GM03348 (cell line): ENCODE data around the gene PPP1R36.
"Not testable (repeated sequence)": the region's sequence is repeated elsewhere in the genome, so short reads cannot be mapped to it uniquely, and the experiment has no call there.

ENCODE experiments used
- DNase-seq: peaks from one replicate; pipeline ENCODE4 v3.0.0; 2012; ENCODE audit warnings: low spot score

PPP1R36 gene

DNA sequence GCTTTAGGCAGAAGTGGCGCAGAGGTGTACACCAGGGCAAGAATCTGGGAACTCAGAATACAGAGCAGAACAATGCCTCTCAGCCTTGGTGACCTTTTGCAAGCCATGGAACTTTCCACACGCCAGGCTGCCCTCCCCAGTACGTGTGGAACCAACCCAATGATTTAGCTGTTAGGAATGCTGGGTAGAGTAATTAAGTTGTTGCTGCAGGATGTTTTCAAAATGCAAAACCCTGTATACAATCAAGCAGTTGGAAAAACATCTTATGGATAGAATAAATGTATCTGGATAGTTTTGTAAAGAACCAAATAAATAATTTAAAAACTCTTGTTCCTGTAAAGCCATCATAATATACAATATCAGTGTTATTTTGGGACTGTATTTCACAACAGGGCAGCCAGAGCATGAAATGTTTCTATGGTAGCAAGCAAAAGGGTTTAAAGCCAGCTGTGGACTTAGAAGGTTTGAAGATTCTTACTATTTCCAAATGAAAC, 19.4 kb downstream of the PPP1R36 start:
- DNase-seq, result peak; percentile 86

DNA sequence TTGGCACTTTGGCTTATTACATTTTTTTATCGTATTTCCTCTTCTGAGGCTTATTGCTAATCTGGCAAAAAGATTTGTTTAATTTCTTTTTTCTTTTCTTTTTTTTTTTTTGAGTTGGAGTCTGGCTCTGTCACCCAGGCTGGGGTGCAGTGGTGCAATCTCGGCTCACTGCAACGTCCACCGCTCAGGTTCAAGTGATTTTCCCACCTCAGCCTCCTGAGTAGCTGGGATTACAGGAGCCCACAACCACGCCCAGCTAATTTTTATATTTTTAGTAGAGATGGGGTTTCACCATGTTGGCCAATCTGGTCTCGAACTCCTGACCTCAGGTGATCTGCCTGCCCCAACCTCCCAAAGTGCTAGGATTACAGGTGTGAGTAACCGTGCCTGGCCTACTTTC, 19.9 kb downstream of the PPP1R36 start:
- DNase-seq, result not testable (repeated sequence)

DNA sequence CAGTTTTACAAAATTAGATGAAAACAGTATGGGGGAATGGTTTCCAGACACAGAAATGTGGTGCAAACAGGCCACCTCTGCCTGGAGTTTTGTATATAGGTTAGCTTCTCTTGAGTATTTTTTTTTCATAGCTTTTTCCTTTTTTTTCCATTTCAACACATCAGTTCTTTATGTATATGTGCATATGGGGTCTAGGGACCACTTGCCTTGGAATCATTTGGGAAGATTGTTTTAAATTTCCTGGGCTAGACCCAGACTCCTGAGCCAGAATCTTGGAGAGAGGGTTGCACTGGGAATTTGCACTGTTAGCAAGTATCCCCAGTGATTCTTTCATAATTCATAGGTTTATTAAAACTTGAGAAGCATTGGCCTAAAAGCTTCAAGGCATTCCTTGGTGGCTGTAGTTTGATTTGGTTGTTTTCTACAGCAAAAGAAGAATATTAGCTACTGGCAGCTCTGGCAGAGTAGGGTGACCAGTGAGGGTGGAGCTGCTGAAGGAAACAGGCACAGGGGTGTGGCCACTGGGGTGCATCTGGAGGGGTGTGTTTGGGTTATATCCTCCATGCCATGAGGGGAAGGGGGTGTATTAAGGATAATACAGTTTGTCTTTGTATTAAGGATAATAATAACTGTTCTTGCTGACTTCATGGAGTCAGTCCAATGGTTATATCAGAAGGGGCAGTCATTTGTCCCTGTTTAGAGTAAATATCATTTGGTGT, 22.8 kb downstream of the PPP1R36 start:
- no peak for DNase-seq

DNA sequence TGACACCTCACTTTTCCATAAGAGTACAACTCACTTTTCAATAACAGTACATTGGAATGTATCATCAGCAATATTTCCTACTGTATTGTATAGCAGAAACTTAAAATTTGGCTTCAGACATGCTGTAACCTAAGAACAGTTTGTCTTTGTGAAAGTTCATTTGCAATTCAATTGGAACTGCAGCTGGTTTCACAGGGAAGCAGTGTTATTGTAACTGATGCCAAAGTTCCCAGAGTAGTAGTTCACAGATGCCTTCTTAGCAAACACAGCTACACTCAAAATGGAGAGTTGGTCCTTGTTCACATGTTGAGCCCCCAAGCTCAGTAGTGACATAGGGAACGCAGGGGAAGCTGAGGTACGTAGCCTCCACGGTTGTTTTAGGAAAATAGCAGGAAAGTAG, 23.3 kb downstream of the PPP1R36 start:
- no peak for DNase-seq

DNA sequence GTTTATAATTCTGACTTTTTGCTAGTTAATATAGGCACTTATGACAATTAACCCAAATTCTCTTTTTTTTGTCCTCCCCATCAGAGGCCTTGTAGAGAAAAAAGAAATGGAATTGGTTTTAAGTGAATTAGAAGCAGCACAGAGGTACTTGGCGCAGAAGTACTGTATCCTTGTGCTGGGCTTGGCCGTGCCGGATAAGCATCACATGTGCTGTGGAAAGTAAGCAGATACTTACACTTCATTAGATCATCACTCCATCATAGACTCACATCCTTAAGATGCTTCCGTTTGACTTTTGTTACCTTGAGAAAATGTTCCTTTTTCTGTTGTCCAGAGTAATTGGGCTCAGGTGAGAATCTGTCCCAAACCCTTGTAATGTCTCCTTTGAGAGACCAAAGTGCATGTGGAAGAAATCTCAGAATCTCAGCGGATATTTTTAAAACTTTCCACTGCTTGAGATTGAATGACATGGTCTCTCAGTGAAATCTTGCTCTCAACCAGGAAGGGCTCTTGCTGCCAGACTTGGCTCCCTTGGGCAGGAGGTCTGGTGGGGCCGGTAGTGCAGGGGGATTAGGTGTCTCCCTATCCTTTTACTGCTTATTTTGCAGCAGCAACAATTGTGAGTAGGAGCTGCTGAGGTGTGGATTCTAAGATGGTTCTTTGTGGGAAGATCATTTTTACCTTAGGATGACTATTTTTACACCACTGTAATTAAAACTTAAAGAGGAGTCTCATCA, 24.8 kb downstream of the PPP1R36 start:
- DNase-seq, result no peak

DNA sequence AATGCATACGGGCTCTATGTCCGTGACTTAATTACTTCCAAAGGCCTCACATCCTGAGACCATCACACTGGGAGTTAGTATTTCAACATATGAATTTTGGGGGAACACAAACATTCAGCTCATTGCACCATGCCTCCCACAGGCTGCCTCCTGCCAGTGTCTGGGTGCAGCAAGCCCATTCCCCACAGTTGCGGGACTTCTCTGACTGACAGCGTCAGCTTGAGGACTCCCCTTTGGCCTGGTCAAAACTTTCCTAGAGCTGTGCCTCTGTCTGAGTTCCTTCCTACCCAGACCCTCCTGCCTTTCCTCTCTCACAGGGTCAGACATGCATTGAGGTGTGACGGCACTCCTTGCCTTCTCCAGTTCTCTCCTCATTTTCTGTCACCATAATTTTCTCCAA, 27.4 kb downstream of the PPP1R36 start:
- no peak for DNase-seq

DNA sequence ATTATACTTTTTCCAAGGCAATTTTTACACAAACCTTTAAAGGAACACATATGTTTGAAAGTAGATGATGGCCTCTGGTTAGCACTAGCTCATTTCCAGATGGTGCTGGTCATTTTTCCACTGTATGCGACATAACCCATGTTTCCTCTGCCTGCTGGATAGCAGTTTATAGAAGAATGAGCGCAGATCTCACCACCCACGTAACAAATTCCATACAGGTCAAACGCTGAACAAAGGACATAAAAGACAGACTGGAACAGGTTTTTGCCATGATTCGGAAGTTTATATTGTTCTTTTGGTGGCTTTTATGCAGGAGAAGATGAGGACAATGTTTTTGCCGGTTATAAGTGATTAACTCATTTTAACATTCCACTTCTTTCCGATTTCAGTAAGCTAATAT, 30.7 kb downstream of the PPP1R36 start:
- DNase-seq, result no peak

DNA sequence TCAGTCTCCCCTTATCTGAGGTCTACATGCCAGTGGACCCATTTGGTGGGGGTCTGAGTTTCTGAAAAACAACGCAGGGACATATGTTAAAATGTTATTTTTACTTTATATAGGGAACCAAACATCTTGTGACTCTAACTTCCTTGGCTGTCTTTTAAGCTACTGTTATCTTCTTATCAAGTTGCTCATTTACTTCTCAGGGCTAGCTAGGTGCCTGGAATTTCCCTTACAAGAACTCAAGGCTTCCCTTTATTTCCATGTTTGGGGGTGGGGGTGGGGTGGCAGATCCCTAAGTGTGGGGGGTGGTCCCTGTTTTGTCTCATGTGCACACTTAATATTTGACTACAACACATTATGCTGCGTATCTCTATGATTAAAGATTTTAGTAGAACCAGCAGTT, 31.6 kb downstream of the PPP1R36 start:
- no peak for DNase-seq

DNA sequence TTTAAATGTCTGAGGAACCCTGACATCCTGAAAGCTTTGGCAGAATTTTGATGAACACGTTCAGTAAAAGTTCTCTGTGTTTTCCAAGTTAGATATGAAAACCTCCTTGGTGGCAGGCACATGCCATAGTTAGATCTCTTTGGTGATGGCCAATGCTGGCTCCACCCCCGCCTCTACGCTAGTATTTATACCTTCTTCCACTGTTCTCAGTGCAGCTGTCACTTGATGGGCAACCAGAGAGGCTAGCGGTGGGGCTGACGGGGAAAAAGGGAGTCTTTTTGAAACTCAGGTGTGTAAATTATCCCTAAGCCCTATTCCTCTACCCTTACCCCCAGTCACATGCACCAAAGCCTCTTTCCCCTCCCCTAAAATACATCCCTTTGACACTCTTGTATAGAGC, 32.1 kb downstream of the PPP1R36 start:
- DNase-seq, result no peak

DNA sequence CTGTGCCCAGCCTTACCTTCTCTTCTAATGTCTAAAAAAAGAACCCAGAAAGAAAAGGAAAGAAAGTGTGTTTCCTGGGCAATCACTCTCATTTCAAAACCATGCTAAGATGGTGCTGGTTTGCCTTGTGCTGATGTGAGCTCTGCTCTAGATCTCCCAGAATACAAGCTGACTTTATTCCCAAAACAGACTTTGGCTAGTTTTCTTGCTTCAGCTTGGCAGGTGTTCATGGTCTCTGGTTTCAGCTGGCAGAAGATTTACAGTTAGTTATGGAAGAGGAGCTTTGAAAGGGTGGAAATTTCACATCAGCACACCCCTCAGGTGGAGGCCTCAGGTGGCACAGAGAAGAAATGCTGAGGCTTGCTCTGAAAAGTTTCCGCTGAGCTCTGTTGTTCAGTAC, 34.4 kb downstream of the PPP1R36 start:
- DNase-seq, result no peak

DNA sequence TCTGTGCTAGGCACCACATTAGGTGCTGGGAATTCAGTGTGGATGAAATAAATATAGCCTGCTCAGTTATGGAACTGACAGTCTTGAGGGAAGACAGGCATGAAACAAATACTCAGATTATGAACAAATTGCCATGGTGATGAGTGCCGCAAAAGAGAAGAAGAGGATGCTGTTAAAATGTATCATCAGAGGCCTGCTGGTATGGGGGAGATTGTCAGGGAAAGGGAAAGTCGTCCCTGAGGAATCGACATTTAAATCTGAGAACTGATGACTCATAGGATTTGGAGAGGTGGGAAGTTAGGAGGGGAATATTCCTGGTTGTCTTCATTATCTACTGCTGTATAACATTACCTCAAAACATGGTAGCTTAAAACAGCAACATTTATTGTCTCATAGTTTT, 42.0 kb downstream of the PPP1R36 start:
- DNase-seq, result no peak

DNA sequence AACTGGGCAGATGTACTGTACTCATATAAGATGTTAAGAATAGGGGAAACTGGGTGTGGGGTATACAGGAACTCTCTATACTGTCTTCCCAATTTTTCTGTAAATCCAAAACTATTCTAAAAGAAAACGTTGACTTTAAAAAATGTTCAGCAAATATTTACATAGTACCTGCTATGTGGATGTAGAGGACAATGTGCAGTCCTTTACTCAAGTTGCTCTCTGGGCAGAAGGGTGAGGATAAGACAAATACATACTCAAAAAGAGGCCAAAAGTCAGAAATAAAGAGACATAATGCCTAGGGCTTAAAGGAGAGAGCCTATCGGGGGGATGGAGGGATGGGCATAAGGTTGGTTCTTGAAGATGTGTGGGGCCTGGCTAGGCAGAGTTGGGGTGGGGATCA, 44.7 kb downstream of the PPP1R36 start:
- DNase-seq, result no peak

DNA sequence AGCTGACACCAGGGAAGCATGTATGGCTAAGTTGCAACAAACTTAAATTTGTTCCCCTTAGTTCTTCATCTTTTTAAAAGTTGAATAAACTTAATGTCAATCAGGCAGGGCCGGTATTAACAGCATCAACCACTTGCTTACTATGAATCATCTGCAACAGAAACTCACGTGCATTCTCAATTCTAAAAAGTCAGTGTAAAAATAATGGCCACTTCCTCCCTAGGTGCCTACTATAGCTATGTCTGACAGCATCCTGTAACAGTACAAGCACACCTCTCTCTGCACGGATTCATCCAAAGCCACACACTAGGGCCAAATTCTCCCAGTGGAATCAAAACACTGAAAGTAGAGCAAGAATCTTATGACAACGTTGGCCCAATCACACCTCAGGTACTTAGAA, 48.6 kb downstream of the PPP1R36 start:
- DNase-seq, result no peak

DNA sequence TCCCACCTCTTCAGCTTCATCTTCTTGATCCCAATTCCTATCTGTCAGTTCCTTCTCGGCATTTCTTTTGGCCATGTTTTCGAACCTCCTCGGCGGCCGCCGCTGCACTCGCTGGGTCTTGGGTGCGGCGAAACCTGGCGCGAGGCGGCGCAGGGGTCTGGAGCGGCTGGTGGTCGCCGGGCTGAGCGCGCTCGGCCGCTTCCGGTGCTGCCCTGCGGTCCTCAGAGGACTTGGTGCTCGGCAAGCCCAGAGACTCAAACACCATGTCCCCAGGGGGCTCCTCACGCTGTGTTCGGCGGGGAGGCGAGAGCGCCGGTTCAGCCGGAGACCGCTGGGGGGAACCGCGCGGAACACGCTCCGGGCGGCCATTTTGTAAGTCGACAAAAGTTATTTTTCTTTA, 51.8 kb downstream of the PPP1R36 start:
- DNase-seq, result no peak

DNA sequence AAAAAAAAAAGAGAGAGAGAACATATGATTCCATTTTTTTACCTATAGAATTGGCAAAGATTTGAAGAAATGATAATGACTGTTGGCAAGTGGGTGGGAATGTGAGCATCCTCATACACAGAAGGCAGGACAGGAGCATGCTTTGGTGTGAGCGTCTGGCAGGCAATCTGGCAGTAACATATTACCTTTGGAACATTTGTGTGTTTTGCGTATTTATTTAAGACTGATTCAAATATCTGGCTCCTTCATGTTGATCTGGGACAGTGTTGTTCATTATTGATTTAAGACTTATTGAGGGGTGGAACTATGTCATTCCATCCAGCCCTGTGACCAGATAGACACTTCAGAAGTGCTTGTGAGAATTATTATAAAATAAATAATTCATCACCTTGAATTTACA, 53.1 kb downstream of the PPP1R36 start:
- no peak for DNase-seq

DNA sequence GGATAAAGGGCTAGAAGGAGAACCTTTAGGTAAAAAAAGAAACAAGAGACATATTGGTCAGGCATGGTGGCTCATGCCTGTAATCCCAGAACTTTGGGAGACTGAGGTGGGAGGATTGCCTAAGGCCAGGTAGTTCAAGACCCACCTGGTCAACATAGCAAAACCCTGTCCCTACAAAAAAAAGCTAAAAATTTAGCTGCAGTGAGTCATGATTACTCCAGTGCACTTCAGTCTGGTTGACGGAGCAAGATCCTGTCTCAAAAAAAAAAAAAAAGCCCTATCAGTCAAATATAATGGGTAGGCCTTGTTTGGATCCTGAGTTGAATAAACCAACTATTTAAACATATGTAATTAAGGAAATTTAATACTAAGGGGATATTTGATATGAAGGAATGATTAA, 54.2 kb downstream of the PPP1R36 start:
- DNase-seq, result no peak

DNA sequence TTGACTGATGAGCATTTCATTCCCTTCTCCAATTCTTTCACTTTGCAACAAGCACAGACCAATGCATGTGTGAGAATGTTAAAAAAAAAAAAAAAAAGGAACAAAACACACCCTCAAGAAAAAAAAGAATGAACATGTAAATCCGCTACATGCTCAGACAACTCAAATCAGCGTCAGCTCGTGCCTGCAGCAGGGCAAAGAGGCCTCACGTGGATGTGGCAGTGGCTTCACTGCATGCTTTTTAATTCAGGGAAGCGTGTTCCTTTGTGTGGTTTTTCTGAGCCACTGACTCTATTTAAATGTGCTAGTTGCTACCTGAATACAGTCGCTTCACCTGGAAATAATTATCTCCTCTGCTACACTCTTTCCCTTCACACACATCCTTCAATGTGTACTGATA, 55.1 kb downstream of the PPP1R36 start:
- no peak for DNase-seq

DNA sequence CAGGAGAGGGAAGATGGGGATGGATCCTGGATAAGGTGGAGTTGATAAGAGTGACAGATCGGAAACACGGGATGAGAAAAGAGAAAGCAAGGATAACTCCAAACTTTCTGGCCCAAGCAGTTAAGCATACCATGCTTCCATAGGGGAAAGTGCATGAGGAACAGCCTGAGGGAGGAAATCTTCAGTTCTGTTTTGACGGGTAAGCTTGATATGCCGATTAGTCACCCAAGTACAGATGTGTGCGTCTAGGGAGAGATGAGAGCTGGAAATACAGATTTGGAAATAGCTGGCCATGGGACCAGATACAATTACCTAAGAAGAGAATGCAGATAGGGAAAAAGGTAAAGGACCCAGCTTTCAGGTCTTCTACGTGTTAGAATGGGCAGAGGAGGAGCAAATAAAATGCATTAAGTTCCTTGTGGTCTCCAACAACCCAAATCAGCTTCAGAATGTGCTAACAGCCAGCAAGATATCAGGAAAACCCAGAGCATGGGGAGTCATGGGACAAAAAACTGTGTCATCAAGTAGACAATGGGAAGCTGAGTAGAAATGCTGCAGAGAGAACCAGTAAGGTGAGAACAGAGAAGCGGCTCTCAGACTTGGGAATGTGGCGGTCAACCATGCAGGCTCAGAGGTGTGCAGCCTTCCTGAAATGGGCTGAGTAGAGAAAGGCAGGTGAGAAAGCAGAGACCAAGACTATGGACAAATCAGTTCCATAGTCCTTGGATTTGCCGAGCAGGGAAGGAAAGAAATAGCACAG, 56.3 kb downstream of the PPP1R36 start:
- DNase-seq, result no peak

DNA sequence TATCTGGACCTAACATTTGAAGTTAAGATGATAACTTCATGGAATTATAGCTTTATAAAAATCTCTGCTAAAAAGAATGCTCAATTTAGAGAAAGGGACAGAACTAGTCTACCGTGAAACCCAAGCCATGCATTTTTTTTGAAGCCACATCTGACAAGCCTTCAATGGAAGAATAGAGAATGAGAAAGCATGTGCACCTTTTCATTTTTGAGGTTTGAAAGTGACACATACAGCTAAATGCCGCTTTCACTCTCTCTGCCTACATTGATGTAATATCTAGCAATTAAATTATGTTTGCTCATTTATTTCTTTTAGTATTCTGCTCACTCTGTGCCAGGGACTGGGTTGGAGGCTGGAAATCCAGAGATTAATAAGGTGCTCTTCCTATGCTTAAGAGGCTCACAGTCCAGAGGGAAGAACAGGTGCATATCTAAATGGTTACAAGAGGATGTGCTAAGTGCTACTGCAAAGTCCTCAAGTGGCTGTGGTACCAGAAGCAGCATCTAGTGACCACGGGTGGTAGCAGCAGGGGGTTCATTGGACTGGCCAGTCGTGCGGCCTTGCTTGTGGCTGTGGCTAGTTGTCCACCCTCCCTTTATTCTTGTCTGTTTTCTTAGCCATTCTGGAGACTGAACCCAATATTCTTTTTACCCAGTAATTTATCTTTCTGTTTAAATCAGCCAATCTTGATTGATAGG, 60.4 kb downstream of the PPP1R36 start:
- no peak for DNase-seq

DNA sequence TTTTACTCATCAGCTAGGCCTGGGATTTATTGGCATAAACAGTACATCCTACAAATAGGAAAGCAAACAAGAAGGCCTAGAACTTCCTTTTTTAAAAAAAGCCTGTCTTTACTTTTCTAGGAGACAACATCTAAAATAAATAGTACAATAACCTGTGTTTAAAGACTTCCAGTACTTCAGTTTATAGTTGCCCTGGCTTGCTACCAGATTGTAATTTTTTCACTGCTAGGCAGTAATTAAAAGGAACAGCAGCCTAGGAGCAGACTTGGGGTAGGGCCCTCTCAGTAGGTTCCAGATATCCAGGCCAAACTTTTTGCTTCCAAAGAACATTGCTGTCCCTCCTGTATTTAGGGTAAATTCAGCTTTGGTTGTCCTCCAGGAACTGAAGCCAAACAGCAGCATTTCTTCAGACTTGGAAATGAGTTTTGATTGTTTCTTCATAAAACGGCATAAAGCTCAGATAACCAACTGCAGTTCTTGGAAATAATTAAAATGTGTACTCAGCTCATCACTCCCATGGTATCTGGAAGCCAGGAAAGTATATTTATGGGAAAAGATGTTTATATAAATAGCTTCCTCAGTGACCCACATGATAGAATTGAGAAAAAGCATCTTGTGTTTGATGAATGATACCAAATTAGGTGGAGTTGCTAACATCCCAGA, 61.7 kb downstream of the PPP1R36 start:
- peak; percentile 49 for DNase-seq

DNA sequence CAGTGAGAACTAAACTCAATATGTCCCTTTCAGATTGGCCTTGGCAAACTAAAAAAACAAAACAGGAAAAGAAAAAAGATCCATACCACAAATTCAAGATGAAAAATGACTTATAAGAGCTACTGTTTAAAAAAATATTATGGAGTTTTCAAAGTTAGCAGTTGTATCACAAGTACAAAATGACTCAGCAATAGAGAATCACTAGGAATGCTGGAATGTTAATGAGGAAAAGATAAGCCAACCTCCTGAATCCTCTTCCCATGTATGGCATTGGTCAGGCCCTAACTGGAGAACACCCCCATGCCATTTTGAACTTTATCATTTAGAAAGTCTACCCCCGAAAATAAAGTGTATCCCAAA, 62.2 kb downstream of the PPP1R36 start:
- peak; percentile 87 for DNase-seq
